Liver (tissue), 3 donors: Measurements from ENCODE around the gene UBXN11.

Experiments
- ATF3 ChIP-seq: IDR thresholded peaks from 2 replicates; pipeline ENCODE4 v1.6.1; 2016; ENCODE audit warnings: antibody characterized with exemption
- CTCF ChIP-seq: fragments of 150-350 bp; IDR thresholded peaks from 2 replicates; pipeline ENCODE4 v1.5.1; 2017; ENCODE audit warnings: improper control_type of control experiment, low read depth, low read length; ENCODE audit not compliant: missing input control
- EGR1 ChIP-seq, 2 donors: IDR thresholded peaks; 2 replicates each; pipeline ENCODE4 v1.6.1; 2016 to 2018; ENCODE audit warnings: antibody characterized with exemption in 2 of 2, low read depth in 2 of 2
- FOXA2 ChIP-seq: IDR thresholded peaks from 2 replicates; pipeline ENCODE4 v1.6.1; 2016; ENCODE audit warnings: antibody characterized with exemption
- GABPA ChIP-seq, 2 donors: IDR thresholded peaks in 1 of 2; conservative IDR thresholded peaks in 1 of 2; 2 replicates each; pipeline ENCODE4 v1.6.1; 2016; ENCODE audit warnings: antibody characterized with exemption in 2 of 2, mild to moderate bottlenecking in 1 of 2, moderate library complexity in 1 of 2
- HNF4A ChIP-seq, 2 donors: conservative IDR thresholded peaks; 2 replicates each; pipeline ENCODE4 v1.6.1; 2016; ENCODE audit warnings: antibody characterized with exemption in 2 of 2, mild to moderate bottlenecking in 2 of 2
- HNF4G ChIP-seq: IDR thresholded peaks from 2 replicates; pipeline ENCODE4 v1.6.1; 2016; ENCODE audit warnings: antibody characterized with exemption
- JUND ChIP-seq, 2 donors: IDR thresholded peaks; 2 replicates each; pipeline ENCODE4 v1.6.1; 2016; ENCODE audit warnings: antibody characterized with exemption in 2 of 2
- RAD21 ChIP-seq, 2 donors: IDR thresholded peaks; 2 replicates each; pipeline ENCODE4 v1.6.1; 2016; ENCODE audit warnings: antibody characterized with exemption in 2 of 2, mild to moderate bottlenecking in 2 of 2
- REST ChIP-seq: IDR thresholded peaks from 2 replicates; pipeline ENCODE4 v1.6.1; 2016; ENCODE audit warnings: antibody characterized with exemption, mild to moderate bottlenecking
- SP1 ChIP-seq: IDR thresholded peaks from 2 replicates; pipeline ENCODE4 v1.6.1; 2018; ENCODE audit warnings: antibody characterized with exemption, mild to moderate bottlenecking
- TAF1 ChIP-seq: conservative IDR thresholded peaks from 2 replicates; pipeline ENCODE4 v1.6.1; 2016; ENCODE audit warnings: antibody characterized with exemption, mild to moderate bottlenecking
- YY1 ChIP-seq: IDR thresholded peaks from 2 replicates; pipeline ENCODE4 v1.6.1; 2016; ENCODE audit warnings: antibody characterized with exemption, mild to moderate bottlenecking
- ZBTB33 ChIP-seq: IDR thresholded peaks from 2 replicates; pipeline ENCODE4 v1.6.1; 2016; ENCODE audit warnings: antibody characterized with exemption
- donor health status: healthy.
- donor health status: healthy.

GRCh38 chr1:26354972-26355371 lies 48.5 kb upstream of the UBXN11 start:
- TF ChIP-seq HNF4A (conservative IDR thresholded peaks at IDR 0.05), result no peak
- TF ChIP-seq EGR1 (IDR thresholded peaks at IDR 0.05; ENCODE audit: low read depth in 2 of 2), result no peak
- TF ChIP-seq ATF3, result no peak
- TF ChIP-seq TAF1, result no peak
- no peak for TF ChIP-seq RAD21 (IDR thresholded peaks at IDR 0.05)
- no peak for TF ChIP-seq YY1
- TF ChIP-seq CTCF, result no peak
- TF ChIP-seq REST, result no peak
- no peak for TF ChIP-seq HNF4G
- TF ChIP-seq SP1, result no peak
- no peak for TF ChIP-seq GABPA (IDR thresholded peaks at IDR 0.05 in 1 of 2, conservative IDR thresholded peaks at IDR 0.05 in 1 of 2)
- no peak for TF ChIP-seq ZBTB33
- no peak for TF ChIP-seq JUND (IDR thresholded peaks at IDR 0.05)
- TF ChIP-seq FOXA2, result no peak
